ENCODE data around the gene GRM1.

The GRM1 gene

DNA sequence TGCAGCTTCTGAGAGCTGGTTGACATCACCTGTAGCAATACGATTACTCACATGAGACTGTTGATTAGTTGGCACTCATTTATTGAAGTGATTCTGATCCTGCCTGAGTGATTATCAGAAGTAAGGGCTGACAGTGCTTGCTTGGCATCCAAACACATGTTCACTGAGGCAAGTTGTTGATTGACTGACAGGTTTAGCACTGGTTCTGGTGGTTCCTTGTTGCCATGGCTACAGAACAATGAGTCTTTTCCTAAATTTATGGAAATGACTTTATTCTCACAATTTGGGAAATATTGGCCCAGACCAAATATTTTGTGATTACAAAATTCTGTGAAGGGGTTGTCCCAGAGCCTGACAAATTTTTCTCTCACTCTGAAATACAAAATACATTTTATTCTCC, 368.8 kb downstream of the GRM1 start:
- DNase-seq = no peak

DNA sequence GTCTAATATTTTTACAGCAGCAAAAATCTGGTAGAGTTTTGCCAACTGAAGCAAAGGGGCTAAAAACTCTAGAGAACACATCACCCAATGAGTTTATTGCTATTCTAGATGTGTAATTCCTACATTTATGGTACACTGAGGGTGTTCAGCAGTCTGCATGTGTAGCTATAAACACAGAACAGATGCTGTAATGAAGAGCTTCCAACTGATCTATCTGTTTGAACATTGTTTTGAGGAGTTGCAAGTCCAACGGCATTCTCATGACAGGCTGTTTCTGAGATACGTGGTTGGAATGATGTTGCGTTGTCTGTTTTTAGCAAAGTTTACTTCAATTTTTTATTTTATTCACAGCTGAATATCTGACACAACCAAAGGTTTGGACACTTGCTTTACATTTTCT, 373.6 kb downstream of the GRM1 start:
- no peak for DNase-seq

DNA sequence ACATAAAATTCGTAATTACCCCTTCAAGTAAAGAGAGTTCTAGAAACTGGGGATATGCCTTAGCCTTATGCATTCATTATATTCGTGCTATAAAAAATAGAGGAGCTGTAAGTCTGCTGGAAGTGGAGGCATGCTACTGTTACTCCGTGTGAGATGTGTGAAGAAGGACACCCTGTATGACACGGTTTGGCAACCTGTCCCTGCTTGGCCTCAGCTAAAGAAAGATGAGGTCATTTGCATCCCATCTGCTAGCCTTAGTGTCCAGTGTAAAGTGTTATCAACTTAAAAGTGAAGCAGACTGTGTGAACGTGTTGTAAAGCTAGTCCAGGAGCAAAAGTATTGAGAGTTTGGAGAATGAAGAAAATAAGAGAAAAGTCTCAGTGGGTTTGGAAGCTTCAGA, 379.7 kb downstream of the GRM1 start:
- no peak for DNase-seq

DNA sequence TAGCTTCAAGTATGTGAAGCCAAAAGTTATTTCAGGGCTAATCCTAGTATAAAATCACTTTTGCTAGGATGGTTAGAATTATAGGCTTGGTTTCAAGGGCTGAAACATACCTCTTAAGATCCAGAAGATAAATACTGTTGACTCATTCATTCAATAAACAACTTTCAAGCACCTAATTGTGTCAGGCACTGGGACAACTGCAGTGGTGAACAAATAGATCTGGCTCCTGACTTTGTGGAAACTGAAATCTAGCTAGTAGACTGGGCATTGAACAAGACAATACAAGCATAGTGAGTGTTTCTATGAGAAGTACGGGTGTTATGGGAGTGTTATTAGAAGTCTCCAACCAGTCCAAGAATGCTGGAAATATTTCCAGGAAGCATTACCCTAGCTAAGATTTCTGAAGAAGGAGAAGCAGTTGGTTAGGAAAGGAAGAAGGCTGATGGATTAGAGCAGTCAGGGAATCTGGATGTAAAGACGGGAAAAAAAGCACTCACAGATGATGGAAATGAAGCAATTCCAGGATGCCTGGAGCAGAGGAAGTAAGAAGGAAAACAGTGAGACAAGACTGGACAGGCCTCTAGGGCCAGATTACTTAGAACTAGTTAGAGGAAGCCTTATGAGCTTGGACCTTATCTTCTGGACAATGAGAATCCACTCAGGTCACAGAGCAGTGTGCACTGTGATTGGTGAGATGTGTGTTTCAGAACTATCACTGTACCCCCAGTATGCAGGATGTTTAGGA, 382.2 kb downstream of the GRM1 start:
- no peak for DNase-seq

DNA sequence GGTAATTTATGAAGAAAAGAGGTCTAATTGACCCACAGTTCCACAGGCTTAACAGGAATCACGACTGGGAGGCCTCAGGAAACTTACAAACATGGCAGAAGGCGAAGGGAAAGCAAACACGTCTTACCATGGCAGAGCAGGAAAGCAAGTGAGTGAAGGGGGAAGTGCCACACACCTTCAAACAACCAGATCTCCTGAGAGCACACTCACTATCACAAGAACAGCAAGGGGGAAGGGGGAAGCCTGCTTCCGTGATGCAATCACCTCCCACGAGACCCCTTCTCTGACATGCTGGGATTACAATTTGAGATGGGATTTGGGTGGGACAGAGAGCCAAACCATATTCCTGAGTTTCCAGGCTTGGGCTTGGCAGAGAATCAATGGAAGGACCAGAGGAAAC, 390.7 kb downstream of the GRM1 start:
- no peak for DNase-seq

DNA sequence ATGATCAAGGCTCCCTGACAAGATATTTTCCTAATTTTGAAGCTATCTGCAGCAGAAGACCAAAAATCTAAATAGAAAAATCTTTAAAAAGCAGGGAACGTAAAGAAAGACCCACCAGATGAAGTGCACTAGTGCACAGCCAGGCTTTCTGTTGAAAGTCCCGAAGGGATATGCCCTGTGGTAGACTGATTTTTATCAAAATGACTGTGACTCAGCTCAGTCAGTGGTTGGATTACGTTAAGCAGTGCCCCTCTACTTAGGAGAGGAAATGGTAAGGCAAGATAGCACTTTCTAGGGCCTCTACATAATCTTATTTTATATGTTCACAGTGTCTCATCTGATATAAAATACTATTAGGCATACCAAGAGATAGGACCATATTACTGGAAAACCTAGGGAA, 391.4 kb downstream of the GRM1 start:
- DNase-seq = no peak

DNA sequence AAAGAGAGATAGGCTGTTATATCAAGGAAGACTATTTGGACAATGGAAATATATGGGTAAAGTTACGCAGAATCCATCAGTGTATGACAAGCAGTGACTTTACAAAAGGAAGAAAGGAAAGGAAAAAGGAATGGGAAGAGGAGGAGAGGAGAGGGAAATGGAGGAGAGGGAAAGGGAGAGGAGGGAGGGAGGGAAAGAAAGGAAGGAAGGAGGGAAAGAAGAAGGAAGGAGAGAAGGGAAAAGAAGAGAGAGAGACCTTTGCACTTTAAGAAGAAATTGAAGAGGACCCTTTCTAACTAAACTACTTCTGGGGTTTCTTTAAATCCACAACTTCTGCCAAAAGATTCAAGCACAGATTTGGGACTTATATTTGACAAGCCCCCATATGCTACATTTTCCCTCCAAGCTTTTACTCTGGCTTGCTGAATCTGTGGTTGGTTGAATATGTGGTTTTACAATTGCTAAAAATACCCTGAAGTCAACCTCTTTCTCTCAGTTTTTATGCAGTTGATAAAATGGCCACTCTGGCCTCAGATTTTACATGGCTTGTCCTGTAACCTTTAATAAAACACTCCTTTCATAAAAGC, 394.0 kb downstream of the GRM1 start:
- no peak for DNase-seq

DNA sequence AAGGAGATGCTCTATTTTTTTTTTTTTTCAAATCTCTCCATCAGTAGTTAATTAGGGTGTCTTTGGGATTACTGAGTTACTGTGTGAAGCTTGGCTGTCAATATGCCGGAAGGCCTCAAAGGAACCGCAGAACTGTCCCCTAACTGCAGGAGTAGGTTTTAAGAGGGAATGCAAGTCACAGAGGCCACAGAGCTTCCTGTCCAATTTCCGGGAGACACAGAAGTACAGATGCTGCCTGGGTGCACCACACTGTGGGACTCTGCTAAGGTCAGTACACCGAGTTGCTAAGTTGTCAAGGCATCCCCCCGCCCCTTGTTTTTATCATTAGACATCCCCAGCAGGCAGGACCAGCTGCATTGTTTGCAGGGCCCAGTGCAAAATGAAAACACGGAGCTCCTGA, 394.6 kb downstream of the GRM1 start:
- DNase-seq = no peak

DNA sequence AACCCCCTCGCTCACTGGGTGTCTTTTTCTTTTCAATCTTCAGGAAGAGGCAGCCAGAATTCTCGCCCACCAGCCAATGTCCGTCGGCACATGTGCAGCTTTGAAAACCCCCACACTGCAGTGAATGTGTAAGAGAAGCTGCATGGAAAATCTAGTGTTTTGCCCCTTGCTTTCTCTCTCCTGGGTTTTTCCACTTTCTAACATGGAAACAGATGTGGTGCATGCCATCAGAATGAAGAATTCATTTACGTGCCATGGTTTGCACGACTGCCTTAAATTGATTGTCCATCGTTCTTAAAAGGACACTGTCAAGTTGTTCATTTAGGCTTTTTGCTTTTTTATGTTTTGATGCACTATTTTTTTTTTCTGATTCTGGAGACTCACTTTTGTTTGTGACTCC, 397.7 kb downstream of the GRM1 start:
- no peak for DNase-seq

DNA sequence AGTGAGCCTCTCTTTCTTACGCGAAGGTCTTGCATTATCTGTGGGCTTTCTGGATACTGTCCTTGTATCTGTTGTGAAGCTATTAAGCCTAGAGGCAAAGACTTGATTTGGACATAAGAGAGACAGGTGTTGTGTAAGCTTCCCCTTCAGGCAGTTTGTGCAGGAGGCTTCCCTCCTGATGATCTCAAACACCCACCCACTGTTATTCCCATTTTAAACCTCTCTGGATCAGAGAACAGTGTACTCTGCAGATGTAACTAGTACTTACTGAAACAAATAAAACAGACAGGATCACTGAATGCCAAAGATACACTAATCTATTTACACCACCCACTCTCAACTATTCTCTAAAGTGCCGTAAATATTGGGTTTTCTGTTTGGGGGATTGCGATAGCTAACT, 401.0 kb downstream of the GRM1 start:
- DNase-seq = no peak

DNA sequence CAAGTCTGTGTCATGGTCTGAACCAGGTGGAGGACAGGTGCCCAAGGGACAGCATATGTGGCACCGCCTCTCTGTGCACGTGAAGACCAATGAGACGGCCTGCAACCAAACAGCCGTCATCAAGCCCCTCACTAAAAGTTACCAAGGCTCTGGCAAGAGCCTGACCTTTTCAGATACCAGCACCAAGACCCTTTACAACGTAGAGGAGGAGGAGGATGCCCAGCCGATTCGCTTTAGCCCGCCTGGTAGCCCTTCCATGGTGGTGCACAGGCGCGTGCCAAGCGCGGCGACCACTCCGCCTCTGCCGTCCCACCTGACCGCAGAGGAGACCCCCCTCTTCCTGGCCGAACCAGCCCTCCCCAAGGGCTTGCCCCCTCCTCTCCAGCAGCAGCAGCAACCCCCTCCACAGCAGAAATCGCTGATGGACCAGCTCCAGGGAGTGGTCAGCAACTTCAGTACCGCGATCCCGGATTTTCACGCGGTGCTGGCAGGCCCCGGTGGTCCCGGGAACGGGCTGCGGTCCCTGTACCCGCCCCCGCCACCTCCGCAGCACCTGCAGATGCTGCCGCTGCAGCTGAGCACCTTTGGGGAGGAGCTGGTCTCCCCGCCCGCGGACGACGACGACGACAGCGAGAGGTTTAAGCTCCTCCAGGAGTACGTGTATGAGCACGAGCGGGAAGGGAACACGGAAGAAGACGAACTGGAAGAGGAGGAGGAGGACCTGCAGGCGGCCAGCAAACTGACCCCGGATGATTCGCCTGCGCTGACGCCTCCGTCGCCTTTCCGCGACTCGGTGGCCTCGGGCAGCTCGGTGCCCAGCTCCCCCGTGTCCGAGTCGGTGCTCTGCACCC, 405.2 kb downstream of the GRM1 start:
- no peak for DNase-seq

DNA sequence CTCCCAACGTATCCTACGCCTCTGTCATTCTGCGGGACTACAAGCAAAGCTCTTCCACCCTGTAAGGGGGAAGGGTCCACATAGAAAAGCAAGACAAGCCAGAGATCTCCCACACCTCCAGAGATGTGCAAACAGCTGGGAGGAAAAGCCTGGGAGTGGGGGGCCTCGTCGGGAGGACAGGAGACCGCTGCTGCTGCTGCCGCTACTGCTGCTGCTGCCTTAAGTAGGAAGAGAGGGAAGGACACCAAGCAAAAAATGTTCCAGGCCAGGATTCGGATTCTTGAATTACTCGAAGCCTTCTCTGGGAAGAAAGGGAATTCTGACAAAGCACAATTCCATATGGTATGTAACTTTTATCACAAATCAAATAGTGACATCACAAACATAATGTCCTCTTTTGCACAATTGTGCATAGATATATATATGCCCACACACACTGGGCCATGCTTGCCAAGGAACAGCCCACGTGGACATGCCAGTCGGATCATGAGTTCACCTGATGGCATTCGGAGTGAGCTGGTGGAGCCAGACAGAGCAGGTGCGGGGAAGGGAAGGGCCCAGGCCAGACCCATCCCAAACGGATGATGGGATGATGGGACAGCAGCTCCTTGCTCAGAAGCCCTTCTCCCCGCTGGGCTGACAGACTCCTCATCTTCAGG, 406.0 kb downstream of the GRM1 start:
- DNase-seq = no peak

DNA sequence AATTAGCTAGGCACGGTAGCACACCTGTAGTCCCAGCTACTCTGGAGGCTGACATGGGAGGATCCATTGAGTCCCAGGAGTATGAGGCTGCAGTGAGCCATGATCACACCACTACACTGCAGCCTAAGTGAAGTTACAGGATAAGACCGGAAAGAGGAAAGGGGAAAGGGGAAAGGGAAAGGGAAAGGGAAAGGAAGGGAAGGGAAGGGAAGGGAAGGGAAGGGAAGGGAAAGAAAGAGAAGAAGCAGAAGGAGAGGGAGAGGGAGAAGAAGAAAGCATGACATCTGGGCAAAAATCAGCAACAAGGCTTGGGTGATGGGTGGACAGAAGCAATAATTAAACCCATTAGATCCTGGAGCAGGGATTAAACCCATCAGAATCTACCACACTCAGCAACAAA, 413.0 kb downstream of the GRM1 start:
- DNase-seq = no peak

DNA sequence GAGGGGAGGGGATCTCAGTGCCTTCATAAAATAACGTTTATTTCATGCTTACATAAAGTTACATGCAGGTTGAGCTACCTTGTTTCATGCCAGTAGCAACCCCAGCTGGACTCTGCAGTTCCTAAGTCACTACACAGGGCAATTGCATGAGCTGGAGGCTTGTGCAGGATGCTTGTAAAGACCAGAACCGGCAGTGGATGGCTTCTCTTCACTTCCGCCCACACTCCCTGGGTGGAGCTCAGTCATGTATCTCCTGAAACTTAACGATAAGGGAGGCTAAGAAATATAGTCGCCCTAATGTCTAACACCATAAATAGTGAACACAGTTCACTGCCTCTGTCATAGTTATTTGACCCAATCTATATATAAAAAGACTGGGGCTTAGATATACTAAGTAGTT, 415.3 kb downstream of the GRM1 start:
- DNase-seq = no peak

DNA sequence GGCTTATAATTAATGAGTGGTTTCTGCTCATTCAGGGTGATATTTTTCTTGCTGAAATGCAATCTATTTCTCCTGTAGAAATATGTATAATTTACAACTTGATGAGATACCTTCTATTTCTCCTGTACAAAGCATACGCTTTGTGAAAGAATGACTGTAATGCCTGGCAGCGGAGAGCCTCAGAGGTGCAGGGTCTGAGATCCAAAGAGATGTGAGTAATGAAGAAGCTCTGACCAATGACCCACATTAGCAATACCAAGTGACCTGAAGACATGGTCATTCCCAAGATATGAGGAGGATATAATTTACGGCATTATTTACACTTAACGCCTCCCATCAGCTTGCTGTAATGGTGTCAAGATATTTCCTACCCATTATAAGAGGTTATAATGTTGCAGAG, 416.4 kb downstream of the GRM1 start:
- no peak for DNase-seq

DNA sequence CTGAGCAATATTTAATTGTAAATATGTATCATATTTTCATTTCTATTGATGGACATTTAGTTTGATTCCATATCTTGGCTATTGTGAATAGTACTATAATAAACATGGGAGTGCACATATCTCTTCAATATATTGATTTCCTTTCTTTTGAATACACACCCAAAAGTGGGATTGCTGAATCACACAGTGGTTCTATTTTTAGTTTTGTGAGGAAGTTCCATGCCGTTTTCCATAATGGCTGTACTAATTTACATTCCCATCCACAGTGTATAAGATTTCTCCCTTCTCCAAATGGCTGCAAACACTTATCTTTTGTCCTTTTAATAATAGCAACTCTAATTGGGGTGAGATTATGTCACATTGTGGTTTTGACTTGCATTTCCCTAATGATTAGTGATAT, 428.0 kb downstream of the GRM1 start:
- DNase-seq = no peak

DNA sequence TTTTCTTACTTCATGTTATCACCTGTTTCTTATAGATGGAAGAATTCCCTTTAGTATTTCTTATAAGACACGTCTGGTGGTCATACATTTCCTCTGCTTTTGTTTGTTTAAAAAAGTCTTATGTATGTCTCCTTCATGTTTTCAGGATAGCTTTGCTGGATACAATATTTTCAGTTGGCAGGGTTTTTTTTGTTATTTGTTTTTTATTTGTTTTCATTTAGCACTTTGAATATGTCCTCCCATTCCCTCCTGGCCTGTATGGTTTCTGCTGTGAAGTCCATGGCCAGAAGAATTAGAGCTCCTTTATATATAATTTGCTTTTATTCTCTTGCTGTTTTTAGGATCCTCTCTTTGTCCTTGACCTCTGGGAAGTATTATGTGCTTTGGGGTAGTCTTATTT, 432.1 kb downstream of the GRM1 start:
- no peak for DNase-seq

DNA sequence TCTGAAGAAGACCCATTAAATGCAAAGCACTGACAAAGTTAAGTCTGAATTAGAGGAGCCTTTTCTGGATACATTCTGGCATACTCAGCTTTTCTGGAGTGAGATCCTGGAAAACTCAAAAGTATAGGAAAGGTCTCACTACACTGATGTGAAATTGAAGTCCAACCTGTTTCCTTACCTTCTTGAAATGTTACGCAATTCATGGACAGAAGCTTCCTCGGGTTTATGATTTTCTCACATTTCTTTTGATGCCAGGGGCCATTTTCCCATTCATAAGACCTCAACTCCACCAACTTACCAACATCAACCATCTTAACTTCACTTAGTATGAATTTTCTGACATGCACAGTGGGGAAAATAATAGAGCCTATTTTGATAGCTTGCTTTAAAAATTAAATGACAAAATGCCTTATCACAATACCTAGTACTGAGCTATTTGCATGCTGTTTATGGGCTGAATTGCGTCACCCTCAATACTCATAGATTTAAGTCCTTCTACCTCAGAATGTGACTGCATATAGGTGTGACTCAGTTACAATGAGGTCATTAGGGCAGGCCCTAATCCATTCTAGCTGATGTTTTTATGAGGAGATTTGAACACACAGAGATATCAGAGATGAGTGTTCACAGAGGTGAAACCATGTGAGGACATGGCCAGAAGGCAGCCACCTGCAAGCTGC, 441.4 kb downstream of the GRM1 start:
- no peak for DNase-seq

DNA sequence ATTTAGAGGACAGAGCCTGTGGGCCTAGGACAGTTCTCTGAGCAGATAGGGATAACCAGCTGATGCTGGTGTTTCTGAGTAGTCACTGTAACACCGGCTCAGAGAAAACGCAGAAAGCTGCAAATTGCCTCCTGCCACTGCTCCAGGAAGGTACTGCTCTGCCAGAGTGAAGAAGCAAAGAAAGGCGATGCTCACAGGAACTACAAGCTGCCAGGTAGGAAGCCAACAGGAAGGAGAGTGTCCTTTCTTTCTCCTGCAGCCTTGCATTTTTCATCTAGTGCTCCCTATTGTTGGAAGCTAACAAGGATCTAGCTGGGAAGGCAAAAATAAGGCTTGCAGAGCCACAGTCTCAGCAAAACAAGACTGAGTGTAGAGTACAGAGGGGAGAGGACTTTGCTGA, 444.1 kb downstream of the GRM1 start:
- no peak for DNase-seq

DNA sequence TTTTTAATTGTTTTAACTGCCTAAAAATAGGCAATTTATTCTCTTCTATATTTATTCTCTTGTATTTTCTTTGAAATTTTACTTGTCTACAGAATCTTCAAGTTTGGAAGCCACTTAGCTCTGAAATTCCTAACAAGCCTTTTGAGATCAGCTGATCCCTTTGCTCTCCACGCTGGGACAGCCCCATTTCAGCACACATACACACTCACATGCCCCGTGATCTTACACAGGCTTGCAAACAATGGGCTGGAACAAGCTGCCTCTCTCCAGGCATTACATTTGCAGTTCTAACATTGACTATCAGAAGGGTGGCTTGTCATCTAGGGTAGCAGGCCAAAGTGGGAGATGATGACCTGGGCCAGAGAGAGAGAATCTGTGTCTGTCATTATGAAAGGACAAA, 452.7 kb downstream of the GRM1 start:
- no peak for DNase-seq

DNA sequence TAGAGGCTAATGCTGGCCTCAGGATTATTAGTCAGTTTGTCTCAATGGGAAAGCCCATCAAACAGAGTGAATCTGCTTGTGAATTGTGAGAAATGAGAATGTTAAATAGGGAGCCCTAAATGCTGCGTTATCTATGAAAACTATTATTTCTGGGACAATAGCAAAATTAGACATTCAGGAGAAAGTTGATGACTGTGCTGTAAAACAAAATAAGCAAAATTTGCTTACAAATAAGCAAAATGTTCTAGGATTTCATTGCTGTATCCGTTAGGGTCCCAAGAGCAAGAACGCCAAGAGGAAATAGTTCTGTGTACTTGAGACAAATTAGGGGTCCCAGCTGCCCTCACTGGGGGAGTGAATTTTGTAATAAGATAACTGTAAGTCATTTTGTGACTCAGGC, 455.5 kb downstream of the GRM1 start:
- DNase-seq = no peak

Data from NCI-H446 treated with DMSO at 0.1 percent for 48 hours (cell line).